H1 (cell line): ENCODE data around the gene NRL. TPM values are rescaled to one million over a fixed set of nuclear protein-coding genes. Genes with fewer than 3 reads are reported as not detected.
A peak's percentile ranks its signal among the peaks of the same experiment; 100 is the strongest.

Source experiments
- CTCF ChIA-PET: fragments of 300-600 bp; sonication (Branson Sonifier 250); formaldehyde crosslinking; loops from one replicate; lab custom pipeline; 2021; ENCODE audit not compliant: partially characterized antibody; lab: Charles Lee
- POLR2A ChIA-PET: fragments of 300-600 bp; sonication (Branson Sonifier 250); formaldehyde crosslinking; loops from one replicate; lab custom pipeline; 2021; ENCODE audit warnings: inconsistent platforms; ENCODE audit not compliant: partially characterized antibody; lab: Charles Lee
- DNase-seq, 2 experiments: peaks; one replicate each; pipeline versions ENCODE4 v3.0.0 to v3.0.0-alpha.2; 2010 to 2022; ENCODE audit warnings: low spot score in 2 of 2, low read depth in 1 of 2, mixed read lengths in 1 of 2
- FAIRE-seq: peaks from 2 replicates; lab custom pipeline; 2011; peaks lifted over from hg19 to GRCh38; lab: Jason Lieb, UNC
- H2AFZ ChIP-seq: 2 replicates; pipeline ENCODE4 v1.8.1; 2012; ENCODE audit warnings: low read length, inconsistent platforms
- H2AK5ac ChIP-seq: 2 replicates; pipeline ENCODE4 v1.6.1; 2013; ENCODE audit warnings: low read depth, low read length
- H2BK120ac ChIP-seq: replicated peaks from 2 replicates; pipeline ENCODE3; 2013; ENCODE audit warnings: low read depth, low read length, inconsistent platforms
- H2BK12ac ChIP-seq: 2 replicates; pipeline ENCODE4 v1.6.1; 2013; ENCODE audit warnings: low read depth, low read length
- H2BK15ac ChIP-seq: 2 replicates; pipeline ENCODE4 v1.6.1; 2013; ENCODE audit warnings: low read length
- H2BK20ac ChIP-seq: 2 replicates; pipeline ENCODE4 v1.6.1; 2013; ENCODE audit warnings: low read length
- H2BK5ac ChIP-seq: 2 replicates; pipeline ENCODE4 v1.6.1; 2013; ENCODE audit warnings: low read depth, low read length
- H3K14ac ChIP-seq: 2 replicates; pipeline ENCODE4 v1.6.1; 2013; ENCODE audit warnings: inconsistent platforms; ENCODE audit not compliant: insufficient read length
- H3K18ac ChIP-seq: 2 replicates; pipeline ENCODE4 v1.6.1; 2013; ENCODE audit warnings: low read length; ENCODE audit errors: extremely low read depth
- H3K23ac ChIP-seq: 2 replicates; pipeline ENCODE4 v1.6.1; 2013; ENCODE audit warnings: inconsistent platforms; ENCODE audit not compliant: insufficient read length
- H3K23me2 ChIP-seq: 2 replicates; pipeline ENCODE4 v1.6.1; 2013; ENCODE audit warnings: low read depth, low read length
- H3K27ac ChIP-seq: 2 replicates; pipeline ENCODE4 v1.6.1; 2011; ENCODE audit warnings: low read depth, low read length, inconsistent platforms
- H3K27me3 ChIP-seq, 4 experiments: replicated peaks in 1 of 4; 1 replicate in 1 of 4; 2 replicates in 3 of 4; pipeline versions ENCODE4 v1.6.1 to v1.8.1; 2011 to 2013; ENCODE audit warnings: low read length in 3 of 4, mild to moderate bottlenecking in 3 of 4, inconsistent platforms in 2 of 4, mixed read lengths in 2 of 4, moderate library complexity in 1 of 4; ENCODE audit not compliant: control insufficient read depth in 3 of 4, insufficient read depth in 3 of 4; ENCODE audit errors: extremely low read depth in 1 of 4
- H3K36me3 ChIP-seq, 4 experiments: 2 replicates each; pipeline versions ENCODE4 v1.6.1 to v1.8.1; 2011 to 2013; ENCODE audit warnings: mild to moderate bottlenecking in 4 of 4, low read length in 3 of 4, moderate library complexity in 2 of 4, control low read depth in 1 of 4, inconsistent platforms in 1 of 4; ENCODE audit not compliant: insufficient read depth in 4 of 4, control insufficient read depth in 2 of 4
- H3K4ac ChIP-seq: replicated peaks from 2 replicates; pipeline ENCODE3; 2013; ENCODE audit warnings: low read length, low read depth, mixed read lengths, inconsistent platforms; ENCODE audit not compliant: insufficient read length
- H3K4me1 ChIP-seq, 4 experiments: replicated peaks in 1 of 4; 1 replicate in 1 of 4; 2 replicates in 3 of 4; pipeline versions ENCODE4 v1.6.1 to v1.8.1; 2011 to 2013; ENCODE audit warnings: low read length in 3 of 4, inconsistent platforms in 2 of 4, mixed read lengths in 1 of 4; ENCODE audit not compliant: insufficient read depth in 4 of 4, control insufficient read depth in 3 of 4
- H3K4me2 ChIP-seq, 2 experiments: 2 replicates each; pipeline versions ENCODE4 v1.6.1 to v1.8.1; 2011 to 2013; ENCODE audit warnings: low read depth in 2 of 2, low read length in 2 of 2, control low read depth in 1 of 2, inconsistent platforms in 1 of 2, mild to moderate bottlenecking in 1 of 2; ENCODE audit not compliant: insufficient read depth in 1 of 2
- H3K4me3 ChIP-seq, 4 experiments: fragments of 200-600, 300-600 bp in 1 of 4; sonication (generic), shearing (Covaris generic), sonication (Bioruptor Twin) in 1 of 4; 2 replicates each; pipeline versions ENCODE4 v1.5.1 to v1.8.1; 2011 to 2016; ENCODE audit warnings: low read length in 4 of 4, low read depth in 3 of 4, control low read depth in 2 of 4, inconsistent platforms in 2 of 4, mild to moderate bottlenecking in 2 of 4, mixed read lengths in 1 of 4, moderate library complexity in 1 of 4; ENCODE audit not compliant: insufficient read depth in 2 of 4; ENCODE audit errors: extremely low read depth in 1 of 4
- H3K56ac ChIP-seq: replicated peaks from 2 replicates; pipeline ENCODE3; 2013; ENCODE audit warnings: low read depth, mild to moderate bottlenecking, mixed read lengths, low read length, inconsistent platforms; ENCODE audit not compliant: insufficient read length
- H3K79me1 ChIP-seq: 2 replicates; pipeline ENCODE4 v1.6.1; 2013; ENCODE audit warnings: low read depth, low read length, control low read depth
- H3K79me2 ChIP-seq, 2 experiments: 2 replicates each; pipeline versions ENCODE4 v1.6.1 to v1.8.1; 2012 to 2013; ENCODE audit warnings: low read length in 2 of 2, mild to moderate bottlenecking in 2 of 2, inconsistent platforms in 1 of 2; ENCODE audit not compliant: insufficient read depth in 2 of 2, control insufficient read depth in 1 of 2
- H3K9ac ChIP-seq, 4 experiments: replicated peaks in 1 of 4; 1 replicate in 1 of 4; 2 replicates in 3 of 4; pipeline versions ENCODE4 v1.6.1 to v1.8.1; 2011 to 2013; ENCODE audit warnings: low read depth in 3 of 4, low read length in 3 of 4, control low read depth in 2 of 4, mild to moderate bottlenecking in 2 of 4, moderate library complexity in 2 of 4, inconsistent platforms in 1 of 4; ENCODE audit errors: extremely low read depth in 1 of 4
- H3K9me3 ChIP-seq, 2 experiments: 2 replicates each; pipeline versions ENCODE4 v1.6.1 to v1.8.1; 2012 to 2013; ENCODE audit warnings: mild to moderate bottlenecking in 2 of 2, moderate library complexity in 2 of 2, control low read depth in 1 of 2, inconsistent platforms in 1 of 2, low read depth in 1 of 2, low read length in 1 of 2, mixed read lengths in 1 of 2; ENCODE audit not compliant: insufficient read depth in 2 of 2
- H4K20me1 ChIP-seq, 2 experiments: replicated peaks in 1 of 2; 2 replicates each; pipeline versions ENCODE3 to v1.8.1; 2011 to 2013; ENCODE audit warnings: inconsistent platforms in 2 of 2, low read length in 2 of 2, mild to moderate bottlenecking in 1 of 2; ENCODE audit not compliant: insufficient read depth in 2 of 2, control insufficient read depth in 1 of 2
- H4K5ac ChIP-seq: 2 replicates; pipeline ENCODE4 v1.6.1; 2013; ENCODE audit warnings: low read length, low read depth, mixed read lengths, inconsistent platforms; ENCODE audit not compliant: insufficient read length
- H4K8ac ChIP-seq: 2 replicates; pipeline ENCODE4 v1.8.0; 2013; ENCODE audit warnings: mild to moderate bottlenecking, moderate library complexity, low read length, inconsistent platforms; ENCODE audit not compliant: insufficient read depth; ENCODE audit errors: extremely low read depth
- H4K91ac ChIP-seq: replicated peaks from 2 replicates; pipeline ENCODE3; 2013; ENCODE audit warnings: low read length, mixed read lengths, inconsistent platforms; ENCODE audit not compliant: insufficient read length
- POLR2A ChIP-seq, 2 experiments: IDR thresholded peaks; 1 replicate in 1 of 2; 2 replicates in 1 of 2; pipeline ENCODE4 v1.6.1; 2011; ENCODE audit warnings: low read depth in 2 of 2, low read length in 2 of 2, mild to moderate bottlenecking in 2 of 2; ENCODE audit errors: control extremely low read depth in 1 of 2
- RNF2 ChIP-seq: fragments of 200-900, 300-1000 bp; sonication (generic); IDR thresholded peaks from 2 replicates; pipeline ENCODE4 v1.7.1; 2016; ENCODE audit warnings: borderline replicate concordance, low read depth, mild to moderate bottlenecking, antibody characterized with exemption, low read length; ENCODE audit not compliant: poor library complexity, severe bottlenecking; ENCODE audit errors: missing control alignments
- WGBS, 2 experiments: shearing (Covaris generic) in 1 of 2; methylation state at CpG; one replicate each; pipeline versions ENCODE4 v1.1.6 to v1.1.7; 2013 to 2015; ENCODE audit warnings: low lambda C conversion rate in 2 of 2, mixed read lengths in 2 of 2, inconsistent platforms in 1 of 2, low coverage in 1 of 2, missing lambda C conversion rate in 1 of 2; ENCODE audit not compliant: insufficient replicate concordance in 2 of 2, insufficient coverage in 1 of 2, insufficient read length in 1 of 2; ENCODE audit errors: extremely low coverage in 1 of 2, missing lambda C conversion rate in 1 of 2; 5-methylcytosine and 5-hydroxymethylcytosine counted together
- polyA plus RNA-seq, 7 experiments: library from polyadenylated mRNA; depleted of rRNA in 3 of 7; stranded (reverse) in 5 of 7; unstranded in 2 of 7; fragments of >200 nt in 5 of 7; fragments of 200-250 nt in 2 of 7; gene quantifications; 1 replicate in 5 of 7; 2 replicates in 1 of 7; 4 replicates in 1 of 7; pipeline versions ENCODE4 v1.2.1 to v1.2.3, GENCODE V29; 2011 to 2013; ENCODE audit warnings: missing spikeins in 2 of 7, mixed read lengths in 2 of 7
- total RNA-seq: library from RNA; stranded (reverse); fragmentation: NEBNext Ultra II Directional; extraction: Animal tissue kit (Norgen Biotek cat#: 25700); gene quantifications from 2 replicates; pipeline ENCODE4 v1.2.1, GENCODE V29; 2021

The NRL gene
- total and polyA plus RNA-seq, 2 of the 8 experiments (the other 6 are each of a cell fraction or from before 2014, with no cell fraction given), result 1.1 to 2.2 TPM

- peaks cover 0 to 10% (median 7%) of the 10 kb centered on the region in 4 experiments; a peak in 5 of 7 replicates for H3K4me1 ChIP-seq
- H3K79me2 ChIP-seq, result peaks cover 0 to 12% of the 10 kb centered on the region in 2 experiments; a peak in 2 of 4 replicates
- no peak overlapping the region for H2BK120ac ChIP-seq
- 84% methylated on average over 8 of the region's 8 CpGs; no CpG with 5 or more reads in 1 of the 2 experiments for WGBS, 2 experiments
- no peak overlapping the region for H2BK15ac ChIP-seq
- peaks cover 0 to 1% of the 10 kb centered on the region in 2 experiments for H4K20me1 ChIP-seq
- H3K36me3 ChIP-seq, result peaks cover 8 to 25% (median 14%) of the 10 kb centered on the region in 4 experiments; a peak in 6 of 8 replicates
- H2AFZ ChIP-seq, result no peak overlapping the region
- no peak overlapping the region for H2AK5ac ChIP-seq
- H4K8ac ChIP-seq, result no peak overlapping the region
- POLR2A ChIA-PET, result interaction anchor here (0.6 to 10.5 kb wide), 19 partner anchors 9 to 133 kb away, joined by 3 to 118 read pairs (median 6); partner anchors contain the start of genes DCAF11, IPO4, IRF9 and NRL
- H2BK12ac ChIP-seq, result no peak overlapping the region
- FAIRE-seq, result no peak
- H2BK5ac ChIP-seq, result no peak overlapping the region
- H4K91ac ChIP-seq, result no peak overlapping the region
- no peak overlapping the region for H2BK20ac ChIP-seq
- TF ChIP-seq POLR2A (IDR thresholded peaks at IDR 0.05; ENCODE audit: control extremely low read depth in 1 of 2, low read depth in 2 of 2, low read length in 2 of 2) (peak; percentile 25 to 32; a peak in 2 of 3 replicates), RNF2 (no peak)
- TF ChIP-seq, all 59 proteins: peak for 1
- Histone ChIP-seq H3K9ac (no peak overlapping the region), H3K27ac (no peak overlapping the region), H3K4ac (no peak overlapping the region), H3K4me2 (peak overlapping the region in 1 of 2 experiments; percentile 81; a peak in 1 of 4 replicates), H3K27me3 (no peaks in the 10 kb centered on the region), H3K9me3 (no peaks in the 10 kb centered on the region), H4K5ac (no peak overlapping the region), H3K14ac (no peak overlapping the region), H3K4me3 (peak overlapping the region in 1 of 4 experiments; percentile 83; a peak in 1 of 8 replicates), H3K23me2 (peaks cover 8% of the 10 kb centered on the region; the same call in 1 of the 2 replicates), H3K79me1 (peaks cover 4% of the 10 kb centered on the region; the same call in 1 of the 2 replicates), H3K18ac (no peak overlapping the region), H3K56ac (no peak overlapping the region), H3K23ac (no peak overlapping the region)
- DNase-seq, result no peak
- CTCF ChIA-PET, result interaction anchor here (0.8 to 3.1 kb wide), 9 partner anchors 8 to 100 kb away, joined by 3 to 18 read pairs (median 4); partner anchors contain the start of genes DCAF11, IRF9, NRL and PSME2
Measured at GRCh38 chr14:24137529-24138395, 23.0 kb upstream of the NRL start.
